CD4-positive, alpha-beta T cell (primary cell): ENCODE measurements around the gene UBALD2. TPM values are rescaled to one million over a fixed set of nuclear protein-coding genes. Genes with fewer than 3 reads are reported as not detected.

Experiments used
- ATAC-seq: fragments of 200-7000 bp; cut with Tn5 transposase; one replicate; pipeline ENCODE4 v1.10.0; 2022; ENCODE audit warnings: mild to moderate bottlenecking; ENCODE audit not compliant: poor library complexity
- CTCF ChIA-PET: fragments of 350-600 bp; sonication (Branson Sonifier 250); formaldehyde crosslinking; loops from one replicate; lab custom pipeline; 2021; ENCODE audit warnings: antibody characterized with exemption, inconsistent platforms; lab: Charles Lee
- POLR2A ChIA-PET: fragments of 350-600 bp; sonication (Branson Sonifier 250); formaldehyde crosslinking; loops from one replicate; lab custom pipeline; 2021; ENCODE audit warnings: antibody characterized with exemption, inconsistent platforms; lab: Charles Lee
- DNase-seq, 14 experiments: peaks; one replicate each; pipeline ENCODE4 v3.0.0-alpha.2; 2013 to 2020; ENCODE audit warnings: mixed read lengths in 2 of 14
- H3K27ac ChIP-seq, 2 donors: one replicate each; pipeline versions ENCODE4 v1.5.1 to v1.7.0; 2013; ENCODE audit warnings: low read length in 2 of 2, low read depth in 1 of 2, mild to moderate bottlenecking in 1 of 2
- H3K27me3 ChIP-seq, 2 experiments: 1 replicate in 1 of 2; 2 replicates in 1 of 2; pipeline versions ENCODE4 v1.6.1 to v1.7.0; 2013; ENCODE audit warnings: low read length in 2 of 2, control low read depth in 1 of 2, mild to moderate bottlenecking in 1 of 2, moderate library complexity in 1 of 2; ENCODE audit not compliant: insufficient read depth in 2 of 2, control insufficient read depth in 1 of 2
- H3K36me3 ChIP-seq: one replicate; pipeline ENCODE4 v1.6.1; 2013; ENCODE audit warnings: low read length, control low read depth; ENCODE audit not compliant: insufficient read depth
- H3K4me1 ChIP-seq: one replicate; pipeline ENCODE4 v1.6.1; 2013; ENCODE audit warnings: low read length, control low read depth; ENCODE audit not compliant: insufficient read depth
- H3K4me3 ChIP-seq: one replicate; pipeline ENCODE4 v1.5.1; 2013; ENCODE audit warnings: mild to moderate bottlenecking, low read length, moderate library complexity
- H3K9me3 ChIP-seq, 2 experiments: 1 replicate in 1 of 2; 2 replicates in 1 of 2; pipeline versions ENCODE4 v1.6.1 to v1.7.0; 2013; ENCODE audit warnings: low read length in 2 of 2, mild to moderate bottlenecking in 2 of 2, control low read depth in 1 of 2, moderate library complexity in 1 of 2; ENCODE audit not compliant: control insufficient read depth in 1 of 2, insufficient read depth in 1 of 2
- H3K27ac Mint-ChIP-seq: one replicate; pipeline ENCODE4 v1.8.0; 2020; ENCODE audit warnings: mixed read lengths
- H3K27me3 Mint-ChIP-seq: one replicate; pipeline ENCODE4 v1.8.0; 2021; ENCODE audit warnings: mixed read lengths
- H3K36me3 Mint-ChIP-seq: one replicate; pipeline ENCODE4 v1.8.0; 2021; ENCODE audit warnings: low read depth, mixed read lengths
- H3K4me1 Mint-ChIP-seq: one replicate; pipeline ENCODE4 v1.8.0; 2021; ENCODE audit warnings: low read depth, mixed read lengths
- H3K4me3 Mint-ChIP-seq: one replicate; pipeline ENCODE4 v1.8.0; 2020; ENCODE audit warnings: mild to moderate bottlenecking, mixed read lengths
- H3K9me3 Mint-ChIP-seq: one replicate; pipeline ENCODE4 v1.8.0; 2020; ENCODE audit warnings: mixed read lengths
- intact Hi-C, 2 experiments: fragments of 100-400 bp; cut with DNase I in 1 of 2; cut with micrococcal nuclease in 1 of 2; formaldehyde crosslinking; loops; one replicate each; pipeline versions ENCODE4 v1.15.1 to v1.9.0; 2023 to 2025; cut with DNase I, micrococcal nuclease
- total RNA-seq, 174 experiments: library from RNA in 2 of 174; stranded (reverse) in 2 of 174; gene quantifications; one replicate each; pipeline ENCODE4 v1.2.3 and lab custom pipeline; 2021 to 2026
- TF ChIP-seq, protein P1 (sequence below): fragments of 200-600 bp; IDR thresholded peaks from one replicate; pipeline ENCODE4 v1.8.0; 2022; ENCODE audit warnings: antibody characterized with exemption, mild to moderate bottlenecking

UBALD2 gene
- total RNA-seq, 2 experiments from 2014 or later = 253 to 265 TPM

- H3K27me3 Mint-ChIP-seq = no peaks in the 10 kb centered on the region
- intact Hi-C loops = no loop called here
- POLR2A ChIA-PET = interaction anchor here (1.0 kb wide), 1 partner anchor 14 kb away, joined by 3 read pairs; no protein-coding TSS in a partner anchor
- Histone ChIP-seq H3K4me3 (no peak overlapping the region), H3K4me1 (peaks cover 49% of the 10 kb centered on the region), H3K27me3 (no peaks in the 10 kb centered on the region), H3K36me3 (no peaks in the 10 kb centered on the region), H3K27ac (no peak overlapping the region), H3K9me3 (no peaks in the 10 kb centered on the region)
- H3K4me1 Mint-ChIP-seq = peaks cover 54% of the 10 kb centered on the region
- CTCF ChIA-PET = interaction anchor here (1.6 kb wide), 1 partner anchor 139 kb away, joined by 5 read pairs; no protein-coding TSS in a partner anchor
- DNase-seq (no peak), ATAC-seq (no peak)
- TF ChIP-seq, protein P1, sequence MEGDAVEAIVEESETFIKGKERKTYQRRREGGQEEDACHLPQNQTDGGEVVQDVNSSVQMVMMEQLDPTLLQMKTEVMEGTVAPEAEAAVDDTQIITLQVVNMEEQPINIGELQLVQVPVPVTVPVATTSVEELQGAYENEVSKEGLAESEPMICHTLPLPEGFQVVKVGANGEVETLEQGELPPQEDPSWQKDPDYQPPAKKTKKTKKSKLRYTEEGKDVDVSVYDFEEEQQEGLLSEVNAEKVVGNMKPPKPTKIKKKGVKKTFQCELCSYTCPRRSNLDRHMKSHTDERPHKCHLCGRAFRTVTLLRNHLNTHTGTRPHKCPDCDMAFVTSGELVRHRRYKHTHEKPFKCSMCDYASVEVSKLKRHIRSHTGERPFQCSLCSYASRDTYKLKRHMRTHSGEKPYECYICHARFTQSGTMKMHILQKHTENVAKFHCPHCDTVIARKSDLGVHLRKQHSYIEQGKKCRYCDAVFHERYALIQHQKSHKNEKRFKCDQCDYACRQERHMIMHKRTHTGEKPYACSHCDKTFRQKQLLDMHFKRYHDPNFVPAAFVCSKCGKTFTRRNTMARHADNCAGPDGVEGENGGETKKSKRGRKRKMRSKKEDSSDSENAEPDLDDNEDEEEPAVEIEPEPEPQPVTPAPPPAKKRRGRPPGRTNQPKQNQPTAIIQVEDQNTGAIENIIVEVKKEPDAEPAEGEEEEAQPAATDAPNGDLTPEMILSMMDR = no peak
- H3K36me3 Mint-ChIP-seq = peaks cover 5% of the 10 kb centered on the region
- no peak overlapping the region for H3K27ac Mint-ChIP-seq
- peaks cover 2% of the 10 kb centered on the region for H3K9me3 Mint-ChIP-seq
- H3K4me3 Mint-ChIP-seq = no peak overlapping the region
Observed at GRCh38 chr17:76260220-76260619, 4.9 kb upstream of the UBALD2 start.

DNA sequence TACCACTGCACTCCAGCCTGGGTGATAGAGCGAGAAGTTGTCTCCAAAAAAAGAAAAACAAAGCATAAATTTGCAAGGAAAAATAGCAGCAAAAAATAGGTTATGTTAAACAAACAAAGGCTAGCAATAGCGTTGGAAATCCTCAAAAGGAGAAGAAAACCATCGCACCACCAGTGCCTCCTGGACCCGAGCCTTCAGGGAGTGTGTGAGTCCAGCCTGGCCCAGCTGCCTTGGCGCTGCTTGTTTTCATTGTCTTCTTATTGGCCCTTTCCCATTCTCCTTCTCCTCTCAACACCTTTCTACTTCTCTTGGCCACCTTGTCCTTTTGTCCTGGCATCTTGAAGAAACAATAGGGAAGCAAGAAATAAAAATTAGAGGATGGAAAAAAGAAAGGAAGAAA, 4.5 kb upstream of the UBALD2 start:
- ChIA-PET POLR2A (no interaction called here), CTCF (interaction anchor here (1.6 kb wide), 1 partner anchor 139 kb away, joined by 5 read pairs; no protein-coding TSS in a partner anchor)
- Mint-ChIP-seq H3K27ac (peak overlapping the region; percentile 51), H3K36me3 (peaks cover 5% of the 10 kb centered on the region), H3K27me3 (no peaks in the 10 kb centered on the region), H3K4me1 (peaks cover 50% of the 10 kb centered on the region), H3K9me3 (peaks cover 2% of the 10 kb centered on the region), H3K4me3 (no peak overlapping the region)
- Histone ChIP-seq H3K27ac (no peak overlapping the region), H3K4me1 (peaks cover 45% of the 10 kb centered on the region), H3K9me3 (no peaks in the 10 kb centered on the region), H3K27me3 (no peaks in the 10 kb centered on the region), H3K4me3 (no peak overlapping the region), H3K36me3 (no peaks in the 10 kb centered on the region)
- ATAC-seq (no peak), DNase-seq (no peak)
- TF ChIP-seq, protein P1 = no peak
- intact Hi-C loops = no loop called here

DNA sequence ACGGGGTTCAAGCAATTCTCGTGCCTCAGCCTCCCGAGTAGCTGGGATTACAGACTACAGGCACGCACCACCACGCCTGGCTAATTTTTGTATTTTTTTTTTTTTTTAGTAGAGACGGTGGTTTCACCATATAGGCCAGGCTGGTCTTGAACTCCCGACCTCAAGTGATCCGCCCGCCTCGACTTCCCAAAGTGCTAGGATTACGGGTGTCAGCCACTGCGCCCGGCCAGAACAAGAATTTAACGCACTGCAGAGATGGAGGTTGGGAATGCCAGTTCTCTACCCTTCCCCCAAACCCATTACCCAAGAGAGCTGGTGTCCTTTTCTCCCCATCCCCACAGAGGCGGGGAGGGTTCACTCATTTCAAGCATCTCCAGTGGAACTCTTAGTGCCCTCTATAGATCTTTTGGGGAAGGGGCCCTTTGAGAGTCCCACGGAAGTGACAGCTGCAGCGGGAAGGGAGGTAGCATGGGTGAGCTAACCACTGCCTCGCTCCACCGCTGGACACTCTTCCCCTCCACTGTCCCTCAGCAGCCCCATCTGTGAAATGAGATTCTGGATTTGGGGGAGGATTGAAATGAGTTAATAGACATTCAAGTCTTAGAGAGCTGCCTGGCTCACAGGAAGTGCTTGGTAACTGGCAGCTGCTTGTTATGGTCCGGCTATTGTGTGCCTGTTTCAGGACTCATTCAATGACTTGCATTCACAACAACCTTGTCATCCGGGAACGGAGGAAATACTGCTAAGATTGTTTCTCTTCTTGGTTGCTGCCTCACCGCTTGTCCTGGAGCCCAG, 3.5 kb upstream of the UBALD2 start:
- H3K27ac Mint-ChIP-seq = peak overlapping the region; percentile 91
- peaks cover 40% of the 10 kb centered on the region for H3K4me1 ChIP-seq
- H3K27ac ChIP-seq = no peak overlapping the region
- H3K27me3 ChIP-seq = no peaks in the 10 kb centered on the region
- H3K36me3 ChIP-seq = peaks cover 4% of the 10 kb centered on the region
- DNase-seq (peak in 1 of 14 experiments; percentile 35), ATAC-seq (no peak)
- no peak overlapping the region for H3K4me3 ChIP-seq
- H3K9me3 Mint-ChIP-seq = peaks cover 2% of the 10 kb centered on the region
- no peak overlapping the region for H3K4me3 Mint-ChIP-seq
- ChIA-PET POLR2A (interaction anchor here (1.4 to 14.0 kb wide), 3 partner anchors 12 to 72 kb away, joined by 5 to 394 read pairs (median 221); partner anchors contain the start of gene RNF157), CTCF (interaction anchor here (1.3 to 3.7 kb wide), 3 partner anchors 19 to 140 kb away, joined by 5 to 15 read pairs (median 8); no protein-coding TSS in a partner anchor)
- H3K27me3 Mint-ChIP-seq = no peaks in the 10 kb centered on the region
- intact Hi-C loops = no loop called here
- H3K4me1 Mint-ChIP-seq = peaks cover 40% of the 10 kb centered on the region
- TF ChIP-seq, protein P1 = no peak
- no peaks in the 10 kb centered on the region for H3K9me3 ChIP-seq
- peaks cover 10% of the 10 kb centered on the region for H3K36me3 Mint-ChIP-seq
